AG09309 (cell line): Measurements from ENCODE around the gene PDZRN4.

Source experiments
- DNase-seq: peaks from one replicate; pipeline ENCODE4 v3.0.0-alpha.2; 2010; ENCODE audit warnings: low read depth
- H3K4me3 ChIP-seq: 2 replicates; pipeline ENCODE4 v1.5.1; 2011; ENCODE audit warnings: mild to moderate bottlenecking, low read depth, low read length, moderate library complexity; ENCODE audit not compliant: control insufficient read depth
- TF ChIP-seq, protein P1 (sequence below): IDR thresholded peaks from 2 replicates; pipeline ENCODE4 v1.5.1; 2011; ENCODE audit warnings: mild to moderate bottlenecking, low read depth, low read length, inconsistent platforms; ENCODE audit not compliant: insufficient read depth, control insufficient read depth; ENCODE audit errors: missing control alignments

The PDZRN4 gene

DNA sequence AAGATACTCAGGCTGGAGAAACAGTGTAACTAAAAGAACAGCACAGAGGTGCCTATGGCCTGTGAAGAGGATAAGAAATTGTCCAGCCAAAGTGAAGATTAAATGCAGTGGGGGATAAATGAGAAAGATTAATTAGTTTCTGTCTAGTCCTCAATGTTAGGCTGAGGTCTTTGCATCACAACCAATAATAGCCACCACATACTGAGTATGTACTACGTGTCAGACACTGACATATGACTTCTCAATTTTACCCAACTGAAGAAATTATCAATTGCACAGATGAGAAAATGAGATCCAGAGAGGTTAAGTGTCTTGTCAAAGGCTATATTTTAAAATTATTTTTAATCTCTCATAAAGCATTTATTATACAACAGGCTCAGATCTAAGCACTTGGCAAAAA lies 285.9 kb downstream of the PDZRN4 start:
- no peak overlapping the region for H3K4me3 ChIP-seq
- DNase-seq = no peak
- TF ChIP-seq, protein P1, sequence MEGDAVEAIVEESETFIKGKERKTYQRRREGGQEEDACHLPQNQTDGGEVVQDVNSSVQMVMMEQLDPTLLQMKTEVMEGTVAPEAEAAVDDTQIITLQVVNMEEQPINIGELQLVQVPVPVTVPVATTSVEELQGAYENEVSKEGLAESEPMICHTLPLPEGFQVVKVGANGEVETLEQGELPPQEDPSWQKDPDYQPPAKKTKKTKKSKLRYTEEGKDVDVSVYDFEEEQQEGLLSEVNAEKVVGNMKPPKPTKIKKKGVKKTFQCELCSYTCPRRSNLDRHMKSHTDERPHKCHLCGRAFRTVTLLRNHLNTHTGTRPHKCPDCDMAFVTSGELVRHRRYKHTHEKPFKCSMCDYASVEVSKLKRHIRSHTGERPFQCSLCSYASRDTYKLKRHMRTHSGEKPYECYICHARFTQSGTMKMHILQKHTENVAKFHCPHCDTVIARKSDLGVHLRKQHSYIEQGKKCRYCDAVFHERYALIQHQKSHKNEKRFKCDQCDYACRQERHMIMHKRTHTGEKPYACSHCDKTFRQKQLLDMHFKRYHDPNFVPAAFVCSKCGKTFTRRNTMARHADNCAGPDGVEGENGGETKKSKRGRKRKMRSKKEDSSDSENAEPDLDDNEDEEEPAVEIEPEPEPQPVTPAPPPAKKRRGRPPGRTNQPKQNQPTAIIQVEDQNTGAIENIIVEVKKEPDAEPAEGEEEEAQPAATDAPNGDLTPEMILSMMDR = no peak

DNA sequence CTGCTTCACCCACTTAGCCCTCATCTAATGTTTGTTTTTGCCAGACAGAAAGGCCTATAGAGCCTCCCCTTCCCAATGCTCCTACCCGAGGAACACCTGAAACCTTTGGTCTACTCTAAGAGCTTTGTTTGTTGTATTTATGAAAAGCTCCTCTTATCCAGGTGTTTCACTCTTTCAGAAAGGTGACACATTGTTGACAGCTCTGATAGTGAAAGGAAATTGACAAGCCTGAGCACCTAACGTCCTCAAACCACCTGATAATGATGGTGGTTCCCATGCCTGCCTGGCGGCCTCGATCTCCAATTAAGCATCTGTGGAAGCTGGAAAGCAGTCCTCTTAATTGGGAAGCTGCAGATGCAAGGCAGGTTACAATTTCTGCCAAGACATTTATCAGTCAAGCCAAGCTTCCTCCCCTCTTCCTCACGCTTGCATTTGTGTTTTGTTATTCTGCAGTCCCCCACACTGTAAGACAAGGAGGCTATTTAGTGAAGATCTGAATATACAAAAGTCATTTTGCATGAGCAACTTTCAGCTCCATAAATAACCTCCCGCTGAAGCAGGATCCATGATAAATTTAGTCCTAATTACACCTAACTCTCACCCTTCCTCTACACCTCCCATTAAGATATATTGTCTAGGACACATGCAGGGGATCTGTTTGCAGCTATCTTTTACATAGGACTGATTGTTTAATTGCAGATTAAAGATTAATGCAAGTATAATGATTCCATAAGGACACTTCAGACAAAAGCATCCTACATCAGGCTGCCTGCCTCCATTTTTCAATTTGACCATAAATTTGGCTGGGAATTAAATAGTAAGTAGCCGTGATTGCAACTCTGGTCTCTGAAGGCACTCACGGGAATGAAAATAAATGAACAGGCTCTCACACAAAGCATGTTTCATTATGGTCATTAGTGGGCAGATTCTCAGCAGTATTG lies 288.6 kb downstream of the PDZRN4 start:
- no peak for DNase-seq
- no peak overlapping the region for H3K4me3 ChIP-seq
- TF ChIP-seq, protein P1 = no peak

GRCh38 chr12:41479426-41479825 lies 291.3 kb downstream of the PDZRN4 start:
- TF ChIP-seq, protein P1 = no peak
- H3K4me3 ChIP-seq = no peak overlapping the region
- DNase-seq = no peak

DNA sequence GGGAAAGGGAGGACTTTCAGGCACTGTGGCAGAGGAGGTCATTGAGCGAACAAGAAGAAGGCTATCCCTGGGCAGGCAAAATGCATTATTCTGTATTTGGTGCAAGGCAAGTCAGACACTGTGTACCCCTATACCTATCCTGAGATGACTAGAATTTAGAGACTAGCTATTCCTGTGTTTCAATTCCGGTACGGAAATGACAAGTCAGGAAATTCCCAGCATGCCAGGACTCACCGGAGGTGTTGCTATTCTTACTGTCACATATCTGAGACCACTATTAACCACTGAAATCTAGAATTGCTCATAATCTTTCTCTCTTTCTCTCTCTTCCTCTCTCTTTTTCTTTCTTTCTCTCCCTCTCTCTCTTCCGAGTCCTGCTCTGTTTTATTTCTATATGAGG lies 297.1 kb downstream of the PDZRN4 start:
- TF ChIP-seq, protein P1 = no peak
- no peak overlapping the region for H3K4me3 ChIP-seq
- no peak for DNase-seq

DNA sequence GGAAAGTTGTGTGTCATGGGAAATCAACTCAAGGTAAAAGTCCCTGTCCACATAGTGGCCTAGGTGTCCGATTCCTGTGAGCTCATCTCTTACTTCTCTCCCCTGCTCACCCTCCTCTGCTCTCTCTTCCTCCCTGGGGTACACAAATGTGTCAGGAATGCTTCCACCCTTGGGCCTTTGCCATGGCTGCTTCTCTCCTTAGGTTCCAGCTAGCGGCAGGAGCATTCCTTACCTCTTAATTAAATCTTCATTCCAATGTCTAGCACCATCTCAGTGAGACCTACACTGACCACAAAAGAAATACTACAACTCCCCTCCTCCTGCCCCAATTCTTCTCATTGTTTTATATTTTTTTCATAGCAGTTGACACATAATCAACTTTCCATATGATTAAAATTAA lies 298.6 kb downstream of the PDZRN4 start:
- no peak for DNase-seq
- H3K4me3 ChIP-seq = no peak overlapping the region
- TF ChIP-seq, protein P1 = no peak

GRCh38 chr12:41496009-41496408 lies 307.9 kb downstream of the PDZRN4 start:
- H3K4me3 ChIP-seq = no peak overlapping the region
- no peak for DNase-seq
- TF ChIP-seq, protein P1 = no peak

- H3K4me3 ChIP-seq = no peak overlapping the region
- DNase-seq = no peak
Measured at GRCh38 chr12:41497409-41497808, 309.3 kb downstream of the PDZRN4 start.

More at GRCh38 chr12:41497409-41497808, 309.3 kb downstream of the PDZRN4 start:
- TF ChIP-seq, protein P1 = no peak
